SK-N-SH (cell line): Measurements from ENCODE around the gene ROBO1.

Experiments used
- CTCF ChIP-seq: fragments of 200-600 bp; sonication (generic); IDR thresholded peaks from 2 replicates; pipeline ENCODE4 v1.6.1; 2017; ENCODE audit warnings: antibody characterized with exemption, mild to moderate bottlenecking, moderate library complexity
- EZH2phosphoT487 ChIP-seq: fragments of 200-600 bp; sonication (generic); IDR thresholded peaks from 2 replicates; pipeline ENCODE4 v1.6.1; 2017; ENCODE audit warnings: low read depth, mixed run types, mild to moderate bottlenecking, antibody characterized with exemption, moderate library complexity, borderline replicate concordance
- FOXM1 ChIP-seq: IDR thresholded peaks from 2 replicates; pipeline ENCODE4 v1.4.0; 2012; ENCODE audit warnings: low read depth, mild to moderate bottlenecking
- MAX ChIP-seq: IDR thresholded peaks from 2 replicates; pipeline ENCODE4 v1.4.0; 2012; ENCODE audit warnings: low read depth
- PBX3 ChIP-seq: IDR thresholded peaks from 2 replicates; pipeline ENCODE4; 2012
- TEAD4 ChIP-seq: IDR thresholded peaks from 2 replicates; pipeline ENCODE4 v1.4.0; 2012; ENCODE audit warnings: mild to moderate bottlenecking, borderline replicate concordance; ENCODE audit not compliant: insufficient read depth

- TF ChIP-seq CTCF = no peak
- no peak for TF ChIP-seq MAX
- no peak for TF ChIP-seq TEAD4
- TF ChIP-seq PBX3 = no peak
- no peak for TF ChIP-seq FOXM1
- TF ChIP-seq EZH2phosphoT487 = no peak
Observed at GRCh38 chr3:79199966-79200365, 567.8 kb downstream of the ROBO1 start.
